SK-N-SH treated with all-trans-retinoic acid at 6 μM for 48 hours (cell line): Measurements from ENCODE around the gene ADAM30.

ENCODE experiments used
- ARNTL ChIP-seq: fragments of 450-650 bp; formaldehyde crosslinking; IDR thresholded peaks from 2 replicates; pipeline ENCODE4 v1.5.0; 2020; ENCODE audit warnings: low read depth, mild to moderate bottlenecking, moderate library complexity, borderline replicate concordance
- ESRRG ChIP-seq: fragments of 250-450 bp; sonication (Bioruptor Pico); IDR thresholded peaks from 2 replicates; pipeline ENCODE4 v1.6.1; 2021; ENCODE audit warnings: mild to moderate bottlenecking
- GLIS3 ChIP-seq: fragments of 250-450 bp; sonication (Bioruptor Pico); IDR thresholded peaks from 2 replicates; pipeline ENCODE4 v1.5.0; 2020; ENCODE audit warnings: mild to moderate bottlenecking, moderate library complexity
- PATZ1 ChIP-seq: fragments of 250-450 bp; sonication (Bioruptor Pico); IDR thresholded peaks from 2 replicates; pipeline ENCODE4 v1.8.0; 2020; ENCODE audit warnings: mild to moderate bottlenecking, moderate library complexity, borderline replicate concordance
- POU6F1 ChIP-seq: fragments of 250-450 bp; sonication (Bioruptor Pico); IDR thresholded peaks from 2 replicates; pipeline ENCODE4 v1.8.0; 2021; ENCODE audit warnings: low read depth, mild to moderate bottlenecking, moderate library complexity, borderline replicate concordance
- PPARA ChIP-seq: fragments of 250-450 bp; sonication (Bioruptor Pico); IDR thresholded peaks from 2 replicates; pipeline ENCODE4 v1.5.0; 2020; ENCODE audit warnings: mild to moderate bottlenecking, borderline replicate concordance
- RARB ChIP-seq: fragments of 250-450 bp; sonication (Bioruptor Pico); IDR thresholded peaks from 2 replicates; pipeline ENCODE4 v1.8.0; 2021; ENCODE audit warnings: mild to moderate bottlenecking, moderate library complexity
- TCF4 ChIP-seq: fragments of 250-450 bp; sonication (Bioruptor Pico); IDR thresholded peaks from 2 replicates; pipeline ENCODE4 v1.8.0; 2021; ENCODE audit warnings: mild to moderate bottlenecking, moderate library complexity, borderline replicate concordance
- TOX ChIP-seq: fragments of 250-450 bp; sonication (Bioruptor Pico); IDR thresholded peaks from 2 replicates; pipeline ENCODE4 v1.8.0; 2021; ENCODE audit warnings: mild to moderate bottlenecking, moderate library complexity, borderline replicate concordance
- ZC3H10 ChIP-seq: fragments of 250-450 bp; sonication (Bioruptor Pico); IDR thresholded peaks from 2 replicates; pipeline ENCODE4 v1.5.1; 2021; ENCODE audit warnings: mild to moderate bottlenecking, moderate library complexity
- ZFP3 ChIP-seq: fragments of 250-450 bp; sonication (Bioruptor Pico); IDR thresholded peaks from 2 replicates; pipeline ENCODE4 v1.5.0; 2020; ENCODE audit warnings: mild to moderate bottlenecking, moderate library complexity
- ZFP30 ChIP-seq: fragments of 450-650 bp; formaldehyde crosslinking; IDR thresholded peaks from 2 replicates; pipeline ENCODE4 v1.5.0; 2022; ENCODE audit warnings: mild to moderate bottlenecking, moderate library complexity
- ZNF565 ChIP-seq: fragments of 450-650 bp; formaldehyde crosslinking; conservative IDR thresholded peaks from 2 replicates; pipeline ENCODE4 v1.5.0; 2020; ENCODE audit warnings: low read depth, mild to moderate bottlenecking, moderate library complexity

- TF ChIP-seq ZNF565 (CRISPR knock-in tag) (no peak), PATZ1 (no peak), ZFP3 (CRISPR knock-in tag) (no peak), RARB (no peak), ARNTL (CRISPR knock-in tag) (no peak), PPARA (CRISPR knock-in tag) (no peak), TCF4 (CRISPR knock-in tag) (no peak), TOX (CRISPR knock-in tag) (no peak), GLIS3 (no peak), ZFP30 (CRISPR knock-in tag) (no peak), ZC3H10 (no peak), POU6F1 (CRISPR knock-in tag) (no peak), ESRRG (no peak)
Observed at GRCh38 chr1:119941392-119941791, 45.1 kb upstream of the ADAM30 start.
